Uterus (tissue), 2 donors: ENCODE measurements around the gene MGAT4A.

ENCODE experiments used
- CTCF ChIP-seq, 4 experiments: fragments of 200-600 bp in 2 of 4; fragments of 450-650 bp in 2 of 4; sonication (generic) in 2 of 4; IDR thresholded peaks; one replicate each; pipeline ENCODE4 v1.5.1; 2016 to 2019; ENCODE audit warnings: antibody characterized with exemption in 4 of 4, mild to moderate bottlenecking in 2 of 4, moderate library complexity in 1 of 4
- POLR2A ChIP-seq, 2 donors: fragments of 450-650 bp; IDR thresholded peaks; one replicate each; pipeline ENCODE4 v1.6.1; 2016; ENCODE audit warnings: antibody characterized with exemption in 2 of 2, mild to moderate bottlenecking in 1 of 2, moderate library complexity in 1 of 2

DNA sequence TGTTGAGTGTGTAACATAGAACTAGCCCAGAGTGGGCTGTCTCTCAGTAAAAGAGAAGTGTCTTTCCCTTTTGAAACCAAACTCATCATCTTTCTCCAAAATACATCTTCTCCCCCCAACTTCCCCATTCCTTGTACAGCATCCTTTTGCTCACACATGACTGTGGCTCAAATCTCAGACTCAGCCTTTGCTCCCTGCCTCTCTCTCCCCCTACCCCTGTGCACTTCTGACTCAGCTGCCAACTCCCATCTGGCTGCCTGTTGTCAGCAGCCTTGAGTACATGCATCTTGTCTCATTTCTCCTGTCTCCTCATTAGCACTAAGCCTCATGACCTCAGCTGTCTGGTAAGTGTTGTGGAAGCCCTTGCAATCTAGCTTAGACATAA is 18.1 kb upstream of the MGAT4A start:
- TF ChIP-seq CTCF (IDR thresholded peaks at IDR 0.05), result no peak
- TF ChIP-seq POLR2A (IDR thresholded peaks at IDR 0.05), result no peak
